ENCODE results near the gene EYA2.

- no peak for TF ChIP-seq CTCF (IDR thresholded peaks at IDR 0.05)
- TF ChIP-seq EZH2 (IDR thresholded peaks at IDR 0.05; ENCODE audit: borderline replicate concordance, insufficient read depth, low read depth, low read length, poor library complexity, severe bottlenecking), result no peak
Measured at GRCh38 chr20:47008842-47009518, 114.3 kb downstream of the EYA2 start.

Data from B cell (primary cell).